PC-3 (cell line): Measurements from ENCODE around the gene ORMDL3. TPM values are rescaled to one million over a fixed set of nuclear protein-coding genes. Genes with fewer than 3 reads are reported as not detected.

Experiments used
- ATAC-seq: fragments of 200-7000 bp; cut with Tn5 transposase; 2 replicates; pipeline ENCODE4 v1.9.1; 2020; ENCODE audit warnings: mild to moderate bottlenecking, moderate library complexity
- BruUV-seq: library from RNA; stranded (reverse); fragments of 400-500 nt; replicated peaks from 2 replicates; lab custom pipeline; 2021; lab: Mats Ljungman, UMichigan
- CTCF ChIA-PET: fragments of 300-600 bp; sonication (Branson Sonifier 250); formaldehyde crosslinking; loops from one replicate; lab custom pipeline; 2022; ENCODE audit warnings: antibody characterized with exemption; lab: Charles Lee
- POLR2A ChIA-PET: fragments of 300-600 bp; sonication (Branson Sonifier 250); formaldehyde crosslinking; loops from one replicate; lab custom pipeline; 2022; ENCODE audit warnings: antibody characterized with exemption; ENCODE audit not compliant: unreplicated experiment; lab: Charles Lee
- DNase-seq: peaks from one replicate; pipeline ENCODE4 v3.0.0-alpha.2; 2015
- H2AFZ ChIP-seq: fragments of 300-600 bp; sonication (generic); 2 replicates; pipeline ENCODE4 v1.6.0; 2016; ENCODE audit warnings: antibody characterized with exemption, low read length
- H3F3A ChIP-seq: fragments of 300-600 bp; sonication (generic); one replicate; pipeline ENCODE4 v1.6.0; 2017; ENCODE audit warnings: antibody characterized with exemption, low read length, control low read depth, mild to moderate bottlenecking; ENCODE audit not compliant: unreplicated experiment
- H3K27ac ChIP-seq: fragments of 300-600 bp; sonication (generic); 2 replicates; pipeline ENCODE4 v1.5.1; 2016; ENCODE audit warnings: mild to moderate bottlenecking, low read length
- H3K27me3 ChIP-seq: fragments of 300-600 bp; sonication (generic); 2 replicates; pipeline ENCODE4 v1.6.1; 2016; ENCODE audit warnings: low read length, mixed read lengths
- H3K36me3 ChIP-seq: fragments of 300-600 bp; sonication (generic); 2 replicates; pipeline ENCODE4 v1.6.1; 2016; ENCODE audit warnings: low read depth, mixed run types, low read length, mixed read lengths
- H3K4me1 ChIP-seq: fragments of 300-600 bp; sonication (generic); 2 replicates; pipeline ENCODE4 v1.5.1; 2016; ENCODE audit warnings: low read length; ENCODE audit not compliant: insufficient read depth
- H3K4me2 ChIP-seq: fragments of 300-600 bp; sonication (generic); 2 replicates; pipeline ENCODE4 v1.6.0; 2016; ENCODE audit warnings: low read length
- H3K4me3 ChIP-seq: fragments of 300-600 bp; sonication (generic); 2 replicates; pipeline ENCODE4 v1.5.1; 2016; ENCODE audit warnings: mild to moderate bottlenecking, low read length, mixed read lengths
- H3K79me2 ChIP-seq: fragments of 300-600 bp; sonication (generic); 2 replicates; pipeline ENCODE4 v1.6.1; 2017; ENCODE audit warnings: low read length, mixed read lengths
- H3K9ac ChIP-seq: fragments of 300-600 bp; sonication (generic); 2 replicates; pipeline ENCODE4 v1.6.0; 2016; ENCODE audit warnings: mild to moderate bottlenecking, low read length
- H3K9me2 ChIP-seq: fragments of 300-600 bp; sonication (generic); replicated peaks from 2 replicates; pipeline ENCODE4 v1.6.1; 2016; ENCODE audit warnings: mixed run types, low read length, mixed read lengths
- H3K9me3 ChIP-seq: fragments of 300-600 bp; sonication (generic); 2 replicates; pipeline ENCODE4 v1.6.1; 2016; ENCODE audit warnings: low read length, mixed read lengths
- H4K20me1 ChIP-seq: fragments of 300-600 bp; sonication (generic); 2 replicates; pipeline ENCODE4 v1.6.1; 2016; ENCODE audit warnings: low read length, mixed read lengths
- EZH2 ChIP-seq: fragments of 300-600 bp; sonication (generic); IDR thresholded peaks from one replicate; pipeline ENCODE4 v1.6.1; 2017; ENCODE audit warnings: antibody characterized with exemption, mild to moderate bottlenecking, low read length; ENCODE audit not compliant: unreplicated experiment
- EZH2phosphoT487 ChIP-seq: fragments of 300-600 bp; sonication (generic); IDR thresholded peaks from 2 replicates; pipeline ENCODE4 v1.6.1; 2018; ENCODE audit warnings: mild to moderate bottlenecking, antibody characterized with exemption, low read length, borderline replicate concordance
- intact Hi-C: fragments of 100-400 bp; cut with micrococcal nuclease; formaldehyde crosslinking; loops from 2 replicates; pipeline ENCODE4 v1.9.0; 2023
- total RNA-seq: library from RNA; depleted of rRNA; stranded (reverse); fragments of >200 nt; gene quantifications from 2 replicates; pipeline ENCODE4 v1.2.3, GENCODE V29; 2014
- TF ChIP-seq, protein P1 (sequence below): fragments of 300-600 bp; sonication (generic); conservative IDR thresholded peaks from 2 replicates; pipeline ENCODE4 v1.5.1; 2017; ENCODE audit warnings: antibody characterized with exemption, low read depth, mild to moderate bottlenecking, low read length

The ORMDL3 gene
- total RNA-seq, 1 experiment from 2014 or later, result 27.4 TPM

- Histone ChIP-seq H3K79me2 (peaks cover 25% of the 10 kb centered on the region), H3K36me3 (no peaks in the 10 kb centered on the region), H2AFZ (peak overlapping the region; percentile 78), H3K9ac (peak overlapping the region; percentile 34; the same call in 1 of the 2 replicates), H3K4me3 (peak overlapping the region; percentile 93), H3K9me2 (no peaks in the 10 kb centered on the region), H3K4me2 (peak overlapping the region; percentile 97), H3K4me1 (peaks cover 43% of the 10 kb centered on the region), H3K9me3 (no peaks in the 10 kb centered on the region), H3K27me3 (no peaks in the 10 kb centered on the region), H4K20me1 (no peaks in the 10 kb centered on the region), H3F3A (peaks cover 4% of the 10 kb centered on the region), H3K27ac (peak overlapping the region; percentile 54)
- no peak for ATAC-seq
- TSS peak; percentile 78 for BruUV-seq
- intact Hi-C loops, result loop anchor here (2.0 kb wide), 1 partner anchor 31 kb away; no protein-coding TSS in a partner anchor
- ChIA-PET CTCF (interaction anchor here (0.6 kb wide), 1 partner anchor 52 kb away, joined by 4 read pairs; the partner anchor contains the start of gene PSMD3), POLR2A (interaction anchor here (0.5 kb wide), 1 partner anchor 1620 kb away, joined by 4 read pairs; no protein-coding TSS in a partner anchor)
- no peak for DNase-seq
- TF ChIP-seq, protein P1, sequence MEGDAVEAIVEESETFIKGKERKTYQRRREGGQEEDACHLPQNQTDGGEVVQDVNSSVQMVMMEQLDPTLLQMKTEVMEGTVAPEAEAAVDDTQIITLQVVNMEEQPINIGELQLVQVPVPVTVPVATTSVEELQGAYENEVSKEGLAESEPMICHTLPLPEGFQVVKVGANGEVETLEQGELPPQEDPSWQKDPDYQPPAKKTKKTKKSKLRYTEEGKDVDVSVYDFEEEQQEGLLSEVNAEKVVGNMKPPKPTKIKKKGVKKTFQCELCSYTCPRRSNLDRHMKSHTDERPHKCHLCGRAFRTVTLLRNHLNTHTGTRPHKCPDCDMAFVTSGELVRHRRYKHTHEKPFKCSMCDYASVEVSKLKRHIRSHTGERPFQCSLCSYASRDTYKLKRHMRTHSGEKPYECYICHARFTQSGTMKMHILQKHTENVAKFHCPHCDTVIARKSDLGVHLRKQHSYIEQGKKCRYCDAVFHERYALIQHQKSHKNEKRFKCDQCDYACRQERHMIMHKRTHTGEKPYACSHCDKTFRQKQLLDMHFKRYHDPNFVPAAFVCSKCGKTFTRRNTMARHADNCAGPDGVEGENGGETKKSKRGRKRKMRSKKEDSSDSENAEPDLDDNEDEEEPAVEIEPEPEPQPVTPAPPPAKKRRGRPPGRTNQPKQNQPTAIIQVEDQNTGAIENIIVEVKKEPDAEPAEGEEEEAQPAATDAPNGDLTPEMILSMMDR, result no peak
- no peak for TF ChIP-seq EZH2
- no peak for TF ChIP-seq EZH2phosphoT487
Observed at GRCh38 chr17:39927929-39928857, 792 bp upstream of the ORMDL3 start.

DNA sequence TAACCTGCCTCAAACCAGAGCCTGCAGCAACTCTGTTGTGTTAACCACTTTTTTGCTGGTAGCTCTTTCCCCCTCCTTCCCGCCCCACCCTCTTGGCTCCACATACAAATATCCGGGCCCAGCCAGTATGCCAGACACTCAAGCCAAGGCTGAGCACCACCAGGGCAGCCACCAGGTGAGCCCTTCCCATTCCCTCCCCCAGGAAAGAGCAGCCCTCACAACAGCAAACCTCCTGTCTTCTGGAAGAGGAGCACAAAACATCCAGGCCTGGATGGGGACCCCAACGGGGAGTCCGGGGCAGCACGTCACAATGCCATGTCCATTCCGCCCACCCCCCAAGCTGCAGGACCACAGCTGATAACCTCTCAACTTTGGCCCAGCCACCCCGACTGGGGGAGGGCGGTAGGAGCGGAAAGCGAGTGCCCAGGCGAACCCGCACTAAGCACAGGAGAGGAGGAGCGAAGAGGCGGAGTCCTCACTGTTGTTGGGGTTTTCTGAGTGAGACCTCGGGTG is 757 bp downstream of the ORMDL3 start:
- TF ChIP-seq, protein P1, result no peak
- H3K27me3 ChIP-seq, result no peaks in the 10 kb centered on the region
- H3K36me3 ChIP-seq, result no peaks in the 10 kb centered on the region; the same call in 1 of the 2 replicates
- peaks cover 4% of the 10 kb centered on the region for H3F3A ChIP-seq
- no peaks in the 10 kb centered on the region for H4K20me1 ChIP-seq
- intact Hi-C loops, result loop anchor here (2.0 kb wide), 1 partner anchor 32 kb away; no protein-coding TSS in a partner anchor
- CTCF ChIA-PET, result no interaction called here
- H3K9ac ChIP-seq, result peak overlapping the region; percentile 79
- peak overlapping the region; percentile 97 for H3K4me2 ChIP-seq
- peaks cover 25% of the 10 kb centered on the region for H3K79me2 ChIP-seq
- no peaks in the 10 kb centered on the region for H3K9me3 ChIP-seq
- DNase-seq, result peak; percentile 21
- ATAC-seq, result peak; percentile 36
- H2AFZ ChIP-seq, result peak overlapping the region; percentile 70
- peak overlapping the region; percentile 93 for H3K4me3 ChIP-seq
- no peaks in the 10 kb centered on the region for H3K9me2 ChIP-seq
- BruUV-seq, result no TSS peak
- H3K4me1 ChIP-seq, result peaks cover 43% of the 10 kb centered on the region
- H3K27ac ChIP-seq, result no peak overlapping the region
- POLR2A ChIA-PET, result no interaction called here
